ENCODE results near the gene TAGLN2. TPM values are rescaled to one million over a fixed set of nuclear protein-coding genes. Genes with fewer than 3 reads are reported as not detected.

The TAGLN2 gene
- total RNA-seq, 1 donor from 2014 or later: 547 TPM

GRCh38 chr1:159923203-159924024, 1.9 kb downstream of the TAGLN2 start:
- intact Hi-C loops (cut with micrococcal nuclease): loop anchor here (1.0 to 5.0 kb wide), 6 partner anchors 31 to 913 kb away; partner anchors contain the start of genes AIM2, DCAF8 and IGSF8

- intact Hi-C loops (cut with micrococcal nuclease): loop anchor here (1.0 to 5.0 kb wide), 5 partner anchors 68 to 912 kb away; partner anchors contain the start of genes AIM2, DCAF8 and IGSF8
Measured at GRCh38 chr1:159922511-159923202, 2.6 kb downstream of the TAGLN2 start.

DNA sequence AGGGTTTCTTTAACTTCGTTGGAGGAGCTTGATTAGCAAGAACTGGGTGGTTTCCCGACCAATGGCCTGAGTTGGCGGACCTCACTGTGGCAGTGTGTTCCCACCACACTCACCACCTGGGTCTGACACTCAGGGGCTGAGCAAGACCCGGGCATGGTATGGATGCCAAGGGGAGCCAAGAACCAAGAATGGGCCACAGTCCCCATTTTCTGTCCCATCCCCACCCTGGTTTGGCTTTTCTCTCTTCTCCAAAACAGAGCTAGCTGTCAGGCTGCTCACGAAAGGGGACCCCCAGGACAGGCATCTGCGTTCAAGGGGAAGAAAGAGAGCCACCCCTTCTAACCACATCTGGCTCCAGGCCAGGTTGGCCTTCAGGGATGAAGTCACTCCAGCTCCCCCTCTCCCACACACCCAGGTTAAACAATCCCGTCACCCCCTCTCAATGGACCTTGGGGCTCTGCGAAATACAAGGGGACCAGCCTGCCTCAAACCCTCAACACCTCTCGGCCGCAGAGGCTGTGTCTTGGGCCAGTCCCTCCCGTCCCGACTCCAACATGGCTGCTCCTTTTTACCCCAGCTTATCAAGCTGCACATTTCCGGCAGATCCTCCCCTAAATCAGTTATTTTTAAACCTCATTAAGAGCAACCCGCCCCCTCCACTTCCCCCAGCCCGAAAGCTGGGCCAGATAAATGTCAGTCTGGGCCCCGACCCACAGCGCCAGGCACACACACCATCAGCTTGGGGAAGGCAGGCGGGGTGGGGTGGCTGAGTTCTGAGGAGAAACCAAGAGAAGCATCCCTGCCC, 3.4 kb downstream of the TAGLN2 start:
- intact Hi-C loops (cut with micrococcal nuclease): loop anchor here (2.0 to 5.0 kb wide), 4 partner anchors 67 to 911 kb away; partner anchors contain the start of genes AIM2 and DCAF8

DNA sequence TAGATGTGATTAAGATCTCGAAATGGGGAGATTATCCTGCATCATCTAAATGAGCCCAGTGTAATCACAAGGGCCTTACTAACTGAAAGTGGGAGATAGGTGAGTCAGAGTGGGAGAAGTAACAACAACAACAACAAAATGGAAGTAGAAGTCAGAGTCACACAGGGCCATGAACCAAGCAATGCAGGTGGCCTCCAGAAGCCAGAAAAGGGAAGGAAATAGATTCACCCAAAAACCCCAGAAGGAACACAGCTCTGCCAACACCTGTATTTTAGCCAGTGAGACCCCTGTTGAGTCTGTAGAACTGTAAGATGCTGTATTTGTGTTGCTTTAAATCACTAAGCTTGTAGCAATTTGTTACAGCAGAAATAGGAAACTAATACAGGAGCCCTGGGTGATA, 4.1 kb downstream of the TAGLN2 start:
- intact Hi-C loops (cut with micrococcal nuclease): loop anchor here (5.0 kb wide), 2 partner anchors 341 to 844 kb away; partner anchors contain the start of genes AIM2 and DCAF8

- intact Hi-C loops (cut with micrococcal nuclease): loop anchor here (5.0 kb wide), 2 partner anchors 342 to 843 kb away; partner anchors contain the start of genes AIM2 and DCAF8
Measured at GRCh38 chr1:159920651-159921050, 4.7 kb downstream of the TAGLN2 start.

GRCh38 chr1:159920202-159920601, 5.1 kb downstream of the TAGLN2 start:
- intact Hi-C loops (cut with micrococcal nuclease): loop anchor here (5.0 kb wide), 2 partner anchors 342 to 843 kb away; partner anchors contain the start of genes AIM2 and DCAF8

- intact Hi-C loops (cut with micrococcal nuclease): no loop called here
Measured at GRCh38 chr1:159919236-159919865, 6.0 kb downstream of the TAGLN2 start.

DNA sequence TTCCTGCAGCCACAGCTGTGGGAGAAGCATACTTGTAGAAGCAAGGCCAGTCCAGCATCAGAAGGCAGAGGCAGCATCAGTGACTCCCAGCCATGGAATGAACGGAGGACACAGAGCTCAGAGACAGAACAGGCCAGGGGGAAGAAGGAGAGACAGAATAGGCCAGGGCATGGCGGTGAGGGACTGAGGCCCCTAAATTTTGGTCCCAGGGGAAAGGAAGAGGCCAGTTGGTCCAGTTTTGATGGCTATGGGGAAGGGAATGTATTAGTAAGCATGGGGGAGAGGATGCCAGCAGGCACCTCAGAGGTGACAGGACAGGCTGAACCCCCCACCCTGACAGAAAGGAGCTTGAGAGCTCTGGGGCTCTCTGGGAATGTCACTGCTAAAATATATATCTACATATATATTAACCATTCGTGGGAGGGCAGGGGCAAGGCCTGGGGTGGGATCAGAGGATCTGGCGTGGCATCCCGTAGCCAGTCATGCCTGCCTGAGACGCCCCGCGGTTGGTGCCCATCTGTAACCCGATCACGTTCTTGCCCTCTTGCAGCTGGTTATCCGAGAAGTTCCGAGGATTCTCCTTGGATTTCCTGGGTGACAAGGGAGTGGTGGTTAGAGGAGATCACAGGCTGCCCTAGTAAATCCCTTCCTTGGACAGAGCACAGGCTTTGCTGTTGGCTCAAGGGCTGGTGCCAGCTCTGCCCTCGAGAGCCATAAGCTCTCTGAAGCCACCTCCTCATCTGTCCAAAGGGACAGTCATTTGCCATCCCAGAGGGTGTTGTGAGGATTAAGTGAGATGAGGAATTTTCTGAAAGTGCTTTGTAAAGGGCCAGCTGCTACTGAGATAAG, 6.7 kb downstream of the TAGLN2 start:
- intact Hi-C loops (cut with micrococcal nuclease): no loop called here

DNA sequence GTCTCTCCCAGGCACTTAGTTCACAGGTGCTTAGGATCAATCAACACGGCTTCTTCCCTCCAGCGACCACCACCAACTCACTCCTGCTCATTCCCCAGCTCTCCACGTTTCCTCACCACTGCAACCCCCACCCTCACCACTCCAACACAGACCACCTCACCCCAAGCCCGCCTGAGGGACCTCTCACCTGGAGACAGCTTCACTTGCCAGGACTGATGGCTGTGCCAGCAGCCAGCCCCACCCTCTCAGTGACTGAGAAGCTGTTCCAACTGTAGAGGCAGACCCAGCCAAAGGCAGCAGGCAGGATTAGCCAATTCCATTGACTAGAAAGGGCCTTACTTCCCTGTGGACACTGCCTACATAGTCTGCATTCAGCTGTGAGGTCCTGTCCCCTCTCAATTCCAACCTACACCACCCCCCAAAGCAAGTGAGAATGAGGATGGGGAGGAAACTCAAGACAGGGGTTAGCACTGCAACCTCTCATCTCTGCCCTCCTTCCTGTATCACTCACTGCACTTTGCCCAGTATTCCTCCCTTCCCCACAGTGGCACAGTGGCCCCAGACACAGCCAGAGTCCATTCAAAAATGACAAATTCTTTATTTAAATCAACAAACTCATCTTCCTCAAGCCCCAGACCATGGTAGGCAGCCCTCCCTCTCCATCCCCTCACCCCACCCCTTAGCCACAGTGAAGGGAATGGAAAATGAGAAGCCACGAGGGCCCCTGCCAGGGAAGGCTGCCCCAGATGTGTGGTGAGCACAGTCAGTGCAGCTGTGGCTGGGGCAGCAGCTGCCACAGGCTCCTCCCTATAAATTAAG, 7.6 kb downstream of the TAGLN2 start:
- intact Hi-C loops (cut with micrococcal nuclease): no loop called here

GRCh38 chr1:159916242-159917051, 8.9 kb downstream of the TAGLN2 start:
- intact Hi-C loops (cut with micrococcal nuclease): no loop called here

- intact Hi-C loops (cut with micrococcal nuclease): no loop called here
Measured at GRCh38 chr1:159915571-159916241, 9.6 kb downstream of the TAGLN2 start.

GRCh38 chr1:159914252-159915018, 10.9 kb downstream of the TAGLN2 start:
- intact Hi-C loops (cut with micrococcal nuclease): no loop called here

GRCh38 chr1:159913451-159914192, 11.7 kb downstream of the TAGLN2 start:
- intact Hi-C loops (cut with micrococcal nuclease): no loop called here

GRCh38 chr1:159911326-159912070, 13.8 kb downstream of the TAGLN2 start:
- intact Hi-C loops (cut with micrococcal nuclease): no loop called here

All from T-helper 2 cell treated with Interferon-gamma antibody and Interleukin-4, amounts not matched to agents 100 ng/mL and 5 ng/mL, for 36 hours (primary cell).